Endothelial cell (in vitro differentiated cells): ENCODE results near the gene RIC8B. TPM values are rescaled to one million over a fixed set of nuclear protein-coding genes. Genes with fewer than 3 reads are reported as not detected.

Experiments
- DNase-seq: peaks from one replicate; pipeline ENCODE4 v3.0.0; 2021; ENCODE audit warnings: low spot score
- H3K27ac Mint-ChIP-seq: one replicate; pipeline ENCODE4 v1.8.0; 2021; ENCODE audit warnings: mixed read lengths, inconsistent platforms; ENCODE audit not compliant: unreplicated experiment
- H3K27me3 Mint-ChIP-seq: one replicate; pipeline ENCODE4 v1.8.0; 2021; ENCODE audit warnings: mild to moderate bottlenecking, moderate library complexity, mixed read lengths, inconsistent platforms; ENCODE audit not compliant: unreplicated experiment
- H3K36me3 Mint-ChIP-seq: one replicate; pipeline ENCODE4 v1.8.0; 2021; ENCODE audit warnings: mild to moderate bottlenecking, low read depth, mixed read lengths, inconsistent platforms; ENCODE audit not compliant: unreplicated experiment
- H3K4me1 Mint-ChIP-seq: one replicate; pipeline ENCODE4 v1.8.0; 2021; ENCODE audit warnings: mild to moderate bottlenecking, mixed read lengths, inconsistent platforms; ENCODE audit not compliant: unreplicated experiment
- H3K4me3 Mint-ChIP-seq: one replicate; pipeline ENCODE4 v1.8.0; 2021; ENCODE audit warnings: mild to moderate bottlenecking, mixed read lengths, inconsistent platforms; ENCODE audit not compliant: unreplicated experiment
- H3K9me3 Mint-ChIP-seq: one replicate; pipeline ENCODE4 v1.8.0; 2021; ENCODE audit warnings: mixed read lengths, inconsistent platforms; ENCODE audit not compliant: unreplicated experiment
- total RNA-seq: library from RNA; stranded (reverse); fragmentation: NEBNext Ultra II Directional; extraction: Animal tissue kit (Norgen Biotek cat#: 25700); gene quantifications from one replicate; pipeline ENCODE4 v1.2.1, GENCODE V29; 2021; ENCODE audit not compliant: unreplicated experiment
- TF ChIP-seq, protein P1 (sequence below): fragments of 200-600 bp; sonication (generic); IDR thresholded peaks from one replicate; pipeline ENCODE4 v1.5.0; 2021; ENCODE audit warnings: antibody characterized with exemption; ENCODE audit not compliant: unreplicated experiment

RIC8B gene
- total RNA-seq, 1 donor from 2014 or later: 14.0 TPM

DNA sequence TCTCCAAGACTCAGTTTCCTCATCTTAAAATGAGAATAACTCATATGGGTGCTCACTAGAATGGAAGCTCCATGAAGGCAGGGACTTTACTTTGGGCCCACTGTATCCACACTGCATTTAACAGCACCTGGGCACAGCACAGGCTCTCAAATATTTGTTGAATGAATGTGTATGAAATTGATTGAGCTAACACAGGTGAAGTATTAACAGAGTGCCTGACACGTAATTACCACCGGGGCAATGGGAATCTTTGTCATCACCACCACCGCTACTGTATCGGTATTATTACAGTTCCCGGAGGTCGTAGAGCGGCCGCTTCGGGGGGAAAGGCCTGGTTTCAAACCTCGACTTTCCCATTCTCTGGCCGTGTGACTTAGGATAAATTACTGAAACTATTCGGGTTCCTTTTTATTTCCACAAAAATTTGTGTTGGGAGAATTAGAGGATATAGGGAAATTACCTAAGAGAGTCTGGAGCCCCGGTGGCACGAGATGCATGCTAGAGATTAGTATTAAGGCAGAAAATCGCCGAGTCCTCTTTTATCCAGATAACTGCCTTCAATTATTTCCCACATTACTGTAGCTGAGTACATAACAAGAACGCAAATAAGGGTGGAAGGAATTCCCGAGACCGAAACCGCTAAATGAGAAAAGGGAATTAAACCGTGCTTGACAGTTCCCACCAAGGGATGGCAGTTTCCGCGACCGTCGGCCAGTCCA lies 1.0 kb upstream of the RIC8B start:
- Mint-ChIP-seq H3K4me3 (peak overlapping the region; percentile 100), H3K4me1 (peaks cover 11% of the 10 kb centered on the region), H3K9me3 (no peaks in the 10 kb centered on the region), H3K27ac (peak overlapping the region; percentile 99), H3K36me3 (peaks cover 6% of the 10 kb centered on the region), H3K27me3 (peaks cover 17% of the 10 kb centered on the region)
- TF ChIP-seq, protein P1, sequence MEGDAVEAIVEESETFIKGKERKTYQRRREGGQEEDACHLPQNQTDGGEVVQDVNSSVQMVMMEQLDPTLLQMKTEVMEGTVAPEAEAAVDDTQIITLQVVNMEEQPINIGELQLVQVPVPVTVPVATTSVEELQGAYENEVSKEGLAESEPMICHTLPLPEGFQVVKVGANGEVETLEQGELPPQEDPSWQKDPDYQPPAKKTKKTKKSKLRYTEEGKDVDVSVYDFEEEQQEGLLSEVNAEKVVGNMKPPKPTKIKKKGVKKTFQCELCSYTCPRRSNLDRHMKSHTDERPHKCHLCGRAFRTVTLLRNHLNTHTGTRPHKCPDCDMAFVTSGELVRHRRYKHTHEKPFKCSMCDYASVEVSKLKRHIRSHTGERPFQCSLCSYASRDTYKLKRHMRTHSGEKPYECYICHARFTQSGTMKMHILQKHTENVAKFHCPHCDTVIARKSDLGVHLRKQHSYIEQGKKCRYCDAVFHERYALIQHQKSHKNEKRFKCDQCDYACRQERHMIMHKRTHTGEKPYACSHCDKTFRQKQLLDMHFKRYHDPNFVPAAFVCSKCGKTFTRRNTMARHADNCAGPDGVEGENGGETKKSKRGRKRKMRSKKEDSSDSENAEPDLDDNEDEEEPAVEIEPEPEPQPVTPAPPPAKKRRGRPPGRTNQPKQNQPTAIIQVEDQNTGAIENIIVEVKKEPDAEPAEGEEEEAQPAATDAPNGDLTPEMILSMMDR: no peak
- no peak for DNase-seq

DNA sequence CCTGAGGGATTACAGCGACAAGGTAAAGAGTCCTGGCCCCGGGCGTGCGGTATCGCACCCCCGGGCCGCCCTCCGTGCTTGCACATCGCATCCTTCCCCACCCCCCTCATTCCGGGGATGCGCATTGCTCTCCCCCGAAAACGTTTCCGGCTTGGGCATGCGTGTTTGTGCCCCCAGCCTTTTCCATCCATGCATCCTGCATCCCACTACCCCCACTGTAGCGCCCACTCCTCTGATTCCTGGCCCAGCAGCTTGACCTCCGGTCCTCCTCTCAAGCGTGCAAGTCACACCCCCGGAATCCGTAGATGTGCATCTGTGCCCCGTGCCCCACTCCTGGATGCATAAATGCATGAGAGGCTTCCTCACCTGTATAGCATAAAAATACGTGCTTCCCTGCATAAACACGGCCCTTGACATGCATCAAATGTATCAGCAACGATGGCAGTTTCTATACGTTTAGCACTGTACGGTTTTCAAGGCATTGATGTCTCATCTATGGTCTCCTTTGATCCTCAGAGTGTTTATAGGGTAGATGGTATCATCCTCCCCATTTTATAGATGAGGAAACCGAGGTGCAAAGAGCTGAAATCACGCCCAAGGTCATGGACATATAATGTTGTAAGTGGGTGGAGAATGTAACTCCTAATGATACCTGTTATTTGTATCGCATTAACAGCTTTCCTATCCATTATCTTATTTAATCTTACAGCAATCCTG lies 484 bp downstream of the RIC8B start:
- peak overlapping the region; percentile 94 for H3K27ac Mint-ChIP-seq
- TF ChIP-seq, protein P1: no peak
- H3K9me3 Mint-ChIP-seq: no peaks in the 10 kb centered on the region
- H3K27me3 Mint-ChIP-seq: peaks cover 17% of the 10 kb centered on the region
- peak overlapping the region; percentile 100 for H3K4me3 Mint-ChIP-seq
- H3K36me3 Mint-ChIP-seq: peaks cover 6% of the 10 kb centered on the region
- DNase-seq: no peak
- peaks cover 11% of the 10 kb centered on the region for H3K4me1 Mint-ChIP-seq

- H3K4me1 Mint-ChIP-seq: peaks cover 11% of the 10 kb centered on the region
- TF ChIP-seq, protein P1: no peak
- H3K4me3 Mint-ChIP-seq: no peak overlapping the region
- no peak overlapping the region for H3K27ac Mint-ChIP-seq
- peaks cover 17% of the 10 kb centered on the region for H3K27me3 Mint-ChIP-seq
- H3K9me3 Mint-ChIP-seq: no peaks in the 10 kb centered on the region
- no peak for DNase-seq
- H3K36me3 Mint-ChIP-seq: peaks cover 6% of the 10 kb centered on the region
Measured at GRCh38 chr12:106776897-106777296, 2.4 kb downstream of the RIC8B start.

DNA sequence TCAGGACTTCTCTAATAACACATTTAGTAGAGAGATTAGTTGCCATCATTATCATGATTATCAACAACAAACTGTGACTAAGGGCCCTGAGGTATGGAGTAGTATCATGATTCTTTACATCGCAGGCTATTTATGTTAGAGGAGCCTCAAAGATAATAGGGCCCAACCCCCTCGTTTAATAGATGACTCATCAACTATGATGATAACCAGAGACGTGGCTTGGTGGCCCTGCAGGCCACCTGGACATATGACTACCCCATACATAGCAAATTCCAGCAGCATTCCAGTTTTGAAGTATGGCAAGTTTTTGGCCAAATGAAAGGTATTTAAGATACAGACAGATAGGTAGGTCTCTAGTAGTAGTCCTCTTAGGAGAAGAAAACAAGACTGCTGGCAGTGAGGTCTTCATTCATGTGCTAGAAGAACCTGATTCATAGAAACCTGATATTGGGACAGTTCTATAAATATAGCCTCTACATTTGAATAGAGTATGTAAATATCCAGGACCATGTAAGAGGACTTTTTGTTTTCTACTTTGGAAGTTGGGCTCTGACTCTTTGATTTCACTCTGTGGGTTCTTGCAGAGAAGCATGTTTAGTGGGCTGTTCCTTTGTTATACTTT lies 5.6 kb downstream of the RIC8B start:
- Mint-ChIP-seq H3K4me3 (no peak overlapping the region), H3K4me1 (peaks cover 7% of the 10 kb centered on the region), H3K27me3 (peaks cover 5% of the 10 kb centered on the region), H3K36me3 (peaks cover 11% of the 10 kb centered on the region), H3K9me3 (no peaks in the 10 kb centered on the region), H3K27ac (no peak overlapping the region)
- TF ChIP-seq, protein P1: no peak
- DNase-seq: no peak
